ENCODE data around the gene GJC3. TPM values are rescaled to one million over a fixed set of nuclear protein-coding genes. Genes with fewer than 3 reads are reported as not detected.

The GJC3 gene
- total and polyA plus RNA-seq, 2 of the 13 experiments (the other 11 are each of a cell fraction or from before 2014, with no cell fraction given), result 0.75 to 1.4 TPM

DNA sequence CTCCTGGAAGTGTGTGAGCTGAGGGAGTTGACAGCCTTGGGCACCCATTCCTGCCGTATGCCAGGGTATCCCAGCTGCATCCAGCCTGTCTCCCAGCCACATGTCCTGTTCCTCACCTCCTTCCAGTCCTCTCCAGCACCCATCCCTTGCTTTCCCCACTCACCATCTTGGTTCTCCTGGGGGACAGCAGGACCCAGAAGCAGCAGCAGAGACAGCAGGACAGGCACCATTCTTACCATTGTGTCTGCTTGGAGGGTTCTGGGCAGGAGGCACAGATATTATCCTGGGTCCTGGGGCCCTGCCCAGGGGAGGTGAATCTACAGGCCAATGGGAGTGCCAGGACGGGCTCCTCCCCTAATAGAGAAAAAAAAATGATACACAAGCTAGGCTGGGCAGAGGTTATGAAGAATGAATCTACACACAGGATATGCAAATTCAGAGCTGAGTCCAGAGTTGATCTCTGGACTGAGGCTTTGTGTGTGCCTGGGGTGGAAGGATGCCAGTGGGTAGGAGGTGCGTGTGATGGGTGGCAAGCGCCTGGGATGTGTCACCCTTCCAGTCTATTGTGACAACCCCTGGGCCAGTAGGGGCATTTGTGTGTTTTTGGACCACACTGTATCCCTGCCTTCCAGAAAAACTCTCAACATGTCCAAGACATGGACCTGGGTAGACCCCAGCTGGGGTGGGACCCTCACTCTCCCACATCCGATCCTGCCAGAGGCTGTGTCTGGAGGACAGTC lies 46.5 kb upstream of the GJC3 start, which contains the start of gene AZGP1 (continued):
- TF ChIP-seq, protein P1, sequence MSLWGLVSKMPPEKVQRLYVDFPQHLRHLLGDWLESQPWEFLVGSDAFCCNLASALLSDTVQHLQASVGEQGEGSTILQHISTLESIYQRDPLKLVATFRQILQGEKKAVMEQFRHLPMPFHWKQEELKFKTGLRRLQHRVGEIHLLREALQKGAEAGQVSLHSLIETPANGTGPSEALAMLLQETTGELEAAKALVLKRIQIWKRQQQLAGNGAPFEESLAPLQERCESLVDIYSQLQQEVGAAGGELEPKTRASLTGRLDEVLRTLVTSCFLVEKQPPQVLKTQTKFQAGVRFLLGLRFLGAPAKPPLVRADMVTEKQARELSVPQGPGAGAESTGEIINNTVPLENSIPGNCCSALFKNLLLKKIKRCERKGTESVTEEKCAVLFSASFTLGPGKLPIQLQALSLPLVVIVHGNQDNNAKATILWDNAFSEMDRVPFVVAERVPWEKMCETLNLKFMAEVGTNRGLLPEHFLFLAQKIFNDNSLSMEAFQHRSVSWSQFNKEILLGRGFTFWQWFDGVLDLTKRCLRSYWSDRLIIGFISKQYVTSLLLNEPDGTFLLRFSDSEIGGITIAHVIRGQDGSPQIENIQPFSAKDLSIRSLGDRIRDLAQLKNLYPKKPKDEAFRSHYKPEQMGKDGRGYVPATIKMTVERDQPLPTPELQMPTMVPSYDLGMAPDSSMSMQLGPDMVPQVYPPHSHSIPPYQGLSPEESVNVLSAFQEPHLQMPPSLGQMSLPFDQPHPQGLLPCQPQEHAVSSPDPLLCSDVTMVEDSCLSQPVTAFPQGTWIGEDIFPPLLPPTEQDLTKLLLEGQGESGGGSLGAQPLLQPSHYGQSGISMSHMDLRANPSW (CRISPR knock-in tag; IDR thresholded peaks at IDR 0.05; ENCODE audit: borderline replicate concordance), result no peak
- peak; percentile 63 for TF ChIP-seq ERF (CRISPR knock-in tag; IDR thresholded peaks at IDR 0.05)
- no peak for TF ChIP-seq ZNF142 (CRISPR knock-in tag; IDR thresholded peaks at IDR 0.05)
- TF ChIP-seq ZBTB3 (CRISPR knock-in tag; IDR thresholded peaks at IDR 0.05; ENCODE audit: borderline replicate concordance, low read depth), result peak; percentile 62; the same call in 1 of the 2 replicates
- no peak for TF ChIP-seq ZEB1 (IDR thresholded peaks at IDR 0.05; ENCODE audit: insufficient replicate concordance, low read depth)
- TF ChIP-seq HNF4G (IDR thresholded peaks at IDR 0.05; ENCODE audit: borderline replicate concordance, low read depth, low read length), result peak; percentile 17; the same call in 1 of the 2 replicates
- no peak for TF ChIP-seq HNF4G (CRISPR knock-in tag; IDR thresholded peaks at IDR 0.05; ENCODE audit: borderline replicate concordance, low read depth)
- TF ChIP-seq, protein P2, sequence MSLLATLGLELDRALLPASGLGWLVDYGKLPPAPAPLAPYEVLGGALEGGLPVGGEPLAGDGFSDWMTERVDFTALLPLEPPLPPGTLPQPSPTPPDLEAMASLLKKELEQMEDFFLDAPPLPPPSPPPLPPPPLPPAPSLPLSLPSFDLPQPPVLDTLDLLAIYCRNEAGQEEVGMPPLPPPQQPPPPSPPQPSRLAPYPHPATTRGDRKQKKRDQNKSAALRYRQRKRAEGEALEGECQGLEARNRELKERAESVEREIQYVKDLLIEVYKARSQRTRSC (CRISPR knock-in tag; IDR thresholded peaks at IDR 0.05; ENCODE audit: low read depth), result no peak
- TF ChIP-seq CERS6 (CRISPR knock-in tag; IDR thresholded peaks at IDR 0.05), result no peak
- TF ChIP-seq CENPX (CRISPR knock-in tag; IDR thresholded peaks at IDR 0.05), result no peak
- TF ChIP-seq AGO1 (IDR thresholded peaks at IDR 0.05; ENCODE audit: low read depth, low read length, poor library complexity, severe bottlenecking), result no peak
- TF ChIP-seq, protein P3, sequence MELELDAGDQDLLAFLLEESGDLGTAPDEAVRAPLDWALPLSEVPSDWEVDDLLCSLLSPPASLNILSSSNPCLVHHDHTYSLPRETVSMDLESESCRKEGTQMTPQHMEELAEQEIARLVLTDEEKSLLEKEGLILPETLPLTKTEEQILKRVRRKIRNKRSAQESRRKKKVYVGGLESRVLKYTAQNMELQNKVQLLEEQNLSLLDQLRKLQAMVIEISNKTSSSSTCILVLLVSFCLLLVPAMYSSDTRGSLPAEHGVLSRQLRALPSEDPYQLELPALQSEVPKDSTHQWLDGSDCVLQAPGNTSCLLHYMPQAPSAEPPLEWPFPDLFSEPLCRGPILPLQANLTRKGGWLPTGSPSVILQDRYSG (CRISPR knock-in tag; IDR thresholded peaks at IDR 0.05), result no peak
- TF ChIP-seq TBP (CRISPR knock-in tag; IDR thresholded peaks at IDR 0.05), result no peak

Measured in HepG2 (cell line).